GM23338 (cell line): Measurements from ENCODE around the gene MAP2K7. TPM values are rescaled to one million over a fixed set of nuclear protein-coding genes. Genes with fewer than 3 reads are reported as not detected.

Experiments used
- ATAC-seq: fragments of 200-7000 bp; cut with Tn5 transposase; 3 replicates; pipeline ENCODE4 v1.9.1; 2020
- DNase-seq: peaks from one replicate; pipeline ENCODE4 v3.0.0-alpha.2; 2015; ENCODE audit warnings: low spot score
- H2AFZ ChIP-seq: fragments of 200-600 bp; sonication (generic); 2 replicates; pipeline ENCODE4 v1.8.0; 2016; ENCODE audit warnings: antibody characterized with exemption, mild to moderate bottlenecking, moderate library complexity
- H3F3A ChIP-seq: fragments of 200-600 bp; sonication (generic); replicated peaks from 2 replicates; pipeline ENCODE4 v1.8.0; 2017; ENCODE audit warnings: antibody characterized with exemption, mixed run types, low read depth
- H3K27ac ChIP-seq: fragments of 200-600 bp; sonication (generic); 2 replicates; pipeline ENCODE4 v1.6.1; 2016; ENCODE audit warnings: low read depth
- H3K27me3 ChIP-seq: fragments of 200-600 bp; sonication (generic); 2 replicates; pipeline ENCODE4 v1.8.0; 2016; ENCODE audit warnings: mild to moderate bottlenecking, mixed run types, moderate library complexity; ENCODE audit not compliant: insufficient read depth
- H3K36me3 ChIP-seq: fragments of 200-600 bp; sonication (generic); 2 replicates; pipeline ENCODE4 v1.8.0; 2016; ENCODE audit warnings: mild to moderate bottlenecking; ENCODE audit not compliant: insufficient read depth
- H3K4me1 ChIP-seq: fragments of 200-600 bp; sonication (generic); 2 replicates; pipeline ENCODE4 v1.8.0; 2016; ENCODE audit warnings: mild to moderate bottlenecking, moderate library complexity; ENCODE audit not compliant: insufficient read depth
- H3K4me2 ChIP-seq: fragments of 200-600 bp; sonication (generic); 2 replicates; pipeline ENCODE4 v1.7.1; 2017; ENCODE audit warnings: mixed run types
- H3K4me3 ChIP-seq: fragments of 200-600 bp; sonication (generic); 2 replicates; pipeline ENCODE4 v1.6.1; 2016; ENCODE audit warnings: mixed run types
- H3K79me2 ChIP-seq: fragments of 200-600 bp; sonication (generic); replicated peaks from 2 replicates; pipeline ENCODE4 v1.8.0; 2017; ENCODE audit warnings: mild to moderate bottlenecking; ENCODE audit not compliant: insufficient read depth
- H3K9me2 ChIP-seq: fragments of 200-600 bp; sonication (generic); 2 replicates; pipeline ENCODE4 v1.8.0; 2017; ENCODE audit not compliant: insufficient read depth
- H4K20me1 ChIP-seq: fragments of 200-600 bp; sonication (generic); replicated peaks from 2 replicates; pipeline ENCODE4 v1.8.0; 2017; ENCODE audit warnings: mild to moderate bottlenecking; ENCODE audit not compliant: insufficient read depth
- H3K27ac Mint-ChIP-seq: 2 replicates; pipeline ENCODE4 v1.8.0; 2020; ENCODE audit warnings: inconsistent platforms, mild to moderate bottlenecking, moderate library complexity, mixed read lengths
- H3K27me3 Mint-ChIP-seq: 3 replicates; pipeline ENCODE4 v1.8.0; 2022; ENCODE audit warnings: low read depth, mild to moderate bottlenecking, moderate library complexity, mixed read lengths, inconsistent platforms; ENCODE audit not compliant: insufficient read depth, poor library complexity
- H3K36me3 Mint-ChIP-seq: 3 replicates; pipeline ENCODE4 v1.8.0; 2021; ENCODE audit warnings: low read depth, mild to moderate bottlenecking, inconsistent platforms, moderate library complexity, mixed read lengths
- H3K4me1 Mint-ChIP-seq: 3 replicates; pipeline ENCODE4 v1.8.0; 2020; ENCODE audit warnings: mild to moderate bottlenecking, inconsistent platforms, mixed read lengths
- H3K4me3 Mint-ChIP-seq: 3 replicates; pipeline ENCODE4 v1.8.0; 2021; ENCODE audit warnings: moderate library complexity, mild to moderate bottlenecking, inconsistent platforms, mixed read lengths
- H3K9me3 Mint-ChIP-seq: 3 replicates; pipeline ENCODE4 v1.8.0; 2020; ENCODE audit warnings: moderate library complexity, mild to moderate bottlenecking, inconsistent platforms, mixed read lengths
- CREB1 ChIP-seq: fragments of 250-450 bp; sonication (Bioruptor Pico); IDR thresholded peaks from 2 replicates; pipeline ENCODE4 v1.5.0; 2020; ENCODE audit warnings: low read depth, mild to moderate bottlenecking, moderate library complexity
- EZH2phosphoT487 ChIP-seq: fragments of 200-600 bp; sonication (generic); IDR thresholded peaks from one replicate; pipeline ENCODE4 v1.8.1; 2018; ENCODE audit warnings: antibody characterized with exemption; ENCODE audit not compliant: unreplicated experiment
- JUNB ChIP-seq: IDR thresholded peaks from one replicate; pipeline ENCODE4 v1.6.1; 2016; ENCODE audit warnings: antibody characterized with exemption; ENCODE audit not compliant: unreplicated experiment
- POLR2AphosphoS5 ChIP-seq: IDR thresholded peaks from 2 replicates; pipeline ENCODE4 v1.6.1; 2016; ENCODE audit warnings: antibody characterized with exemption, low read depth
- ZNF331 ChIP-seq: fragments of 250-450 bp; sonication (Bioruptor Pico); IDR thresholded peaks from 2 replicates; pipeline ENCODE4 v1.5.0; 2020; ENCODE audit warnings: low read depth, mild to moderate bottlenecking, moderate library complexity
- polyA plus RNA-seq: library from polyadenylated mRNA; unstranded; fragments of >200 nt; fragmentation: Nextera tagmentation; extraction: Ambion mirVana; gene quantifications from 2 replicates; pipeline ENCODE4 v1.2.1, GENCODE V29; 2016
- total RNA-seq: library from RNA; depleted of rRNA; stranded (reverse); fragments of >200 nt; shearing (Covaris generic); gene quantifications from 2 replicates; pipeline ENCODE4 v1.2.3, GENCODE V29; 2014
- TF ChIP-seq, protein P1 (sequence below): fragments of 250-450 bp; sonication (Bioruptor Pico); IDR thresholded peaks from 2 replicates; pipeline ENCODE4 v1.5.0; 2020; ENCODE audit warnings: mild to moderate bottlenecking, moderate library complexity
- TF ChIP-seq, protein P2 (sequence below): IDR thresholded peaks from one replicate; pipeline ENCODE4 v1.6.1; 2018; ENCODE audit warnings: antibody characterized with exemption; ENCODE audit not compliant: unreplicated experiment
- TF ChIP-seq, protein P3 (sequence below), 2 experiments: fragments of 200-600 bp in 1 of 2; sonication (generic) in 1 of 2; conservative IDR thresholded peaks; 2 replicates each; pipeline versions ENCODE4 v1.5.1 to v1.6.1; 2016 to 2017; ENCODE audit warnings: antibody characterized with exemption in 2 of 2, low read depth in 2 of 2, mild to moderate bottlenecking in 2 of 2, moderate library complexity in 1 of 2

Gene MAP2K7
- total and polyA plus RNA-seq, 2 experiments from 2014 or later, result 11.3 to 22.6 TPM

DNA sequence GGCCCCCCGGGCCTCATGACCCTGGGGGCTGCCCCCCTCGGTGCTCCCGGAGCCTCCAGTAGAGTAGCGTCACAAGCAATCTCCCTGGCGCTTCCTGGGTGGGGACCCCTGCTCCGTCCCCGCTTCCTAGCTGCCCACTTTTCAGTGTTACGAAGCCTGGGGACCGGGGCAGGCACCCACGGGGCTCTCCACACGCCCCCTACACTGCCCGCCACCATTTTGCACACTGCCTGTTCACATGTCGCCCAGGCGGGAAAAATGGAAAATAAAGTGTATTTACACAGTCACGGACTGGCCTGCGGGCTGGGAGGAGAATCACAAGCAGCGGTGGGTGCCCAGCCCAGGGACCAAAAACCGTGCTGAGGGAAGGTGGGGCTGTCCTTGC lies 39.0 kb upstream of the MAP2K7 start (continued):
- TF ChIP-seq, protein P1, sequence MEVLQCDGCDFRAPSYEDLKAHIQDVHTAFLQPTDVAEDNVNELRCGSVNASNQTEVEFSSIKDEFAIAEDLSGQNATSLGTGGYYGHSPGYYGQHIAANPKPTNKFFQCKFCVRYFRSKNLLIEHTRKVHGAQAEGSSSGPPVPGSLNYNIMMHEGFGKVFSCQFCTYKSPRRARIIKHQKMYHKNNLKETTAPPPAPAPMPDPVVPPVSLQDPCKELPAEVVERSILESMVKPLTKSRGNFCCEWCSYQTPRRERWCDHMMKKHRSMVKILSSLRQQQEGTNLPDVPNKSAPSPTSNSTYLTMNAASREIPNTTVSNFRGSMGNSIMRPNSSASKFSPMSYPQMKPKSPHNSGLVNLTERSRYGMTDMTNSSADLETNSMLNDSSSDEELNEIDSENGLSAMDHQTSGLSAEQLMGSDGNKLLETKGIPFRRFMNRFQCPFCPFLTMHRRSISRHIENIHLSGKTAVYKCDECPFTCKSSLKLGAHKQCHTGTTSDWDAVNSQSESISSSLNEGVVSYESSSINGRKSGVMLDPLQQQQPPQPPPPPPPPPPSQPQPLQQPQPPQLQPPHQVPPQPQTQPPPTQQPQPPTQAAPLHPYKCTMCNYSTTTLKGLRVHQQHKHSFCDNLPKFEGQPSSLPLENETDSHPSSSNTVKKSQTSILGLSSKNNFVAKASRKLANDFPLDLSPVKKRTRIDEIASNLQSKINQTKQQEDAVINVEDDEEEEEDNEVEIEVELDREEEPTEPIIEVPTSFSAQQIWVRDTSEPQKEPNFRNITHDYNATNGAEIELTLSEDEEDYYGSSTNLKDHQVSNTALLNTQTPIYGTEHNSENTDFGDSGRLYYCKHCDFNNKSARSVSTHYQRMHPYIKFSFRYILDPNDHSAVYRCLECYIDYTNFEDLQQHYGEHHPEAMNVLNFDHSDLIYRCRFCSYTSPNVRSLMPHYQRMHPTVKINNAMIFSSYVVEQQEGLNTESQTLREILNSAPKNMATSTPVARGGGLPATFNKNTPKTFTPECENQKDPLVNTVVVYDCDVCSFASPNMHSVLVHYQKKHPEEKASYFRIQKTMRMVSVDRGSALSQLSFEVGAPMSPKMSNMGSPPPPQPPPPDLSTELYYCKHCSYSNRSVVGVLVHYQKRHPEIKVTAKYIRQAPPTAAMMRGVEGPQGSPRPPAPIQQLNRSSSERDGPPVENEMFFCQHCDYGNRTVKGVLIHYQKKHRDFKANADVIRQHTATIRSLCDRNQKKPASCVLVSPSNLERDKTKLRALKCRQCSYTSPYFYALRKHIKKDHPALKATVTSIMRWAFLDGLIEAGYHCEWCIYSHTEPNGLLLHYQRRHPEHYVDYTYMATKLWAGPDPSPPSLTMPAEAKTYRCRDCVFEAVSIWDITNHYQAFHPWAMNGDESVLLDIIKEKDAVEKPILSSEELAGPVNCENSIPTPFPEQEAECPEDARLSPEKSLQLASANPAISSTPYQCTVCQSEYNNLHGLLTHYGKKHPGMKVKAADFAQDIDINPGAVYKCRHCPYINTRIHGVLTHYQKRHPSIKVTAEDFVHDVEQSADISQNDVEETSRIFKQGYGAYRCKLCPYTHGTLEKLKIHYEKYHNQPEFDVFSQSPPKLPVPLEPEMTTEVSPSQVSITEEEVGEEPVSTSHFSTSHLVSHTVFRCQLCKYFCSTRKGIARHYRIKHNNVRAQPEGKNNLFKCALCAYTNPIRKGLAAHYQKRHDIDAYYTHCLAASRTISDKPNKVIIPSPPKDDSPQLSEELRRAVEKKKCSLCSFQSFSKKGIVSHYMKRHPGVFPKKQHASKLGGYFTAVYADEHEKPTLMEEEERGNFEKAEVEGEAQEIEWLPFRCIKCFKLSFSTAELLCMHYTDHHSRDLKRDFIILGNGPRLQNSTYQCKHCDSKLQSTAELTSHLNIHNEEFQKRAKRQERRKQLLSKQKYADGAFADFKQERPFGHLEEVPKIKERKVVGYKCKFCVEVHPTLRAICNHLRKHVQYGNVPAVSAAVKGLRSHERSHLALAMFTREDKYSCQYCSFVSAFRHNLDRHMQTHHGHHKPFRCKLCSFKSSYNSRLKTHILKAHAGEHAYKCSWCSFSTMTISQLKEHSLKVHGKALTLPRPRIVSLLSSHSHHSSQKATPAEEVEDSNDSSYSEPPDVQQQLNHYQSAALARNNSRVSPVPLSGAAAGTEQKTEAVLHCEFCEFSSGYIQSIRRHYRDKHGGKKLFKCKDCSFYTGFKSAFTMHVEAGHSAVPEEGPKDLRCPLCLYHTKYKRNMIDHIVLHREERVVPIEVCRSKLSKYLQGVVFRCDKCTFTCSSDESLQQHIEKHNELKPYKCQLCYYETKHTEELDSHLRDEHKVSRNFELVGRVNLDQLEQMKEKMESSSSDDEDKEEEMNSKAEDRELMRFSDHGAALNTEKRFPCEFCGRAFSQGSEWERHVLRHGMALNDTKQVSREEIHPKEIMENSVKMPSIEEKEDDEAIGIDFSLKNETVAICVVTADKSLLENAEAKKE (CRISPR knock-in tag), result no peak
- TF ChIP-seq, protein P2, sequence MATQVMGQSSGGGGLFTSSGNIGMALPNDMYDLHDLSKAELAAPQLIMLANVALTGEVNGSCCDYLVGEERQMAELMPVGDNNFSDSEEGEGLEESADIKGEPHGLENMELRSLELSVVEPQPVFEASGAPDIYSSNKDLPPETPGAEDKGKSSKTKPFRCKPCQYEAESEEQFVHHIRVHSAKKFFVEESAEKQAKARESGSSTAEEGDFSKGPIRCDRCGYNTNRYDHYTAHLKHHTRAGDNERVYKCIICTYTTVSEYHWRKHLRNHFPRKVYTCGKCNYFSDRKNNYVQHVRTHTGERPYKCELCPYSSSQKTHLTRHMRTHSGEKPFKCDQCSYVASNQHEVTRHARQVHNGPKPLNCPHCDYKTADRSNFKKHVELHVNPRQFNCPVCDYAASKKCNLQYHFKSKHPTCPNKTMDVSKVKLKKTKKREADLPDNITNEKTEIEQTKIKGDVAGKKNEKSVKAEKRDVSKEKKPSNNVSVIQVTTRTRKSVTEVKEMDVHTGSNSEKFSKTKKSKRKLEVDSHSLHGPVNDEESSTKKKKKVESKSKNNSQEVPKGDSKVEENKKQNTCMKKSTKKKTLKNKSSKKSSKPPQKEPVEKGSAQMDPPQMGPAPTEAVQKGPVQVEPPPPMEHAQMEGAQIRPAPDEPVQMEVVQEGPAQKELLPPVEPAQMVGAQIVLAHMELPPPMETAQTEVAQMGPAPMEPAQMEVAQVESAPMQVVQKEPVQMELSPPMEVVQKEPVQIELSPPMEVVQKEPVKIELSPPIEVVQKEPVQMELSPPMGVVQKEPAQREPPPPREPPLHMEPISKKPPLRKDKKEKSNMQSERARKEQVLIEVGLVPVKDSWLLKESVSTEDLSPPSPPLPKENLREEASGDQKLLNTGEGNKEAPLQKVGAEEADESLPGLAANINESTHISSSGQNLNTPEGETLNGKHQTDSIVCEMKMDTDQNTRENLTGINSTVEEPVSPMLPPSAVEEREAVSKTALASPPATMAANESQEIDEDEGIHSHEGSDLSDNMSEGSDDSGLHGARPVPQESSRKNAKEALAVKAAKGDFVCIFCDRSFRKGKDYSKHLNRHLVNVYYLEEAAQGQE, result no peak
- TF ChIP-seq CREB1, result no peak
- TF ChIP-seq JUNB, result no peak

DNA sequence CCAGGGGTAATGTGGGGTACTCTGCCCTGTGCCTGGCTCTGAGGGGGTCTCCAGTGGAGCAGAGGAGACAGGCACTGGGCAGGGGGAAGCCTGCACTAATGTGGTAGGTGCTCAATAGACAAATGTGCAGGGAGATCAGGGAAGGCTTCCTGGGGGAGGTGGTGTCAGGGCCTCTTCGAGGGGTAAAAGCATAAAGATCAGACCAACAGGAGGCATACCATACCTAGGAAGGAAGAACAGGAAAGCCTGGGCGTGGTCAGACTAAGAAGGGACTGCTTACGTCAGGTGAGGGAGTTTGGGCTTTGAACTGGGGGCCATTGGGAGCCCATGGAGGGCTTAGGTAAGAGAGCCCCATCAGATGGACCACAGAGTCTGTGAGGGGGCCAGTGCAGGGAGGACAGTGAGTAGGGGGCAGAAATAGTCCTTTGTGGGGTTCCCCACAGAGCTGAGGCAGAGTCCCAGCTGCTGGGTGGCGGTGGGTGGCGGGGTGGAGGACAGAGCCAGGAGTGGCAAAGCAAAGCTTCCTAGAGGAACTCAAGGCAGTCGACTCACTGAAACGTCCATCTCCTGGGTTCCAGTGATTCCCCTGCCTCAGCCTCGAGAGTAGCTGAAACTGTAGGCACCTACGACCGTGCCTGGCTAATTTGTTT lies 38.3 kb upstream of the MAP2K7 start:
- Histone ChIP-seq H3F3A (0 out of 2 replicates have a peak, but pooled peaks cover 8% of the 10 kb centered on the region), H3K4me3 (no peak overlapping the region), H3K36me3 (no peaks in the 10 kb centered on the region), H3K4me1 (peaks cover 32% of the 10 kb centered on the region), H2AFZ (no peak overlapping the region), H3K9me2 (no peaks in the 10 kb centered on the region), H3K4me2 (0 out of 2 replicates have a peak overlapping the region, but pooled peaks have one; percentile 5), H3K27me3 (peaks cover 67% of the 10 kb centered on the region), H3K79me2 (no peaks in the 10 kb centered on the region), H3K27ac (no peak overlapping the region), H4K20me1 (no peaks in the 10 kb centered on the region)
- peaks cover 57% of the 10 kb centered on the region for H3K27me3 Mint-ChIP-seq
- ATAC-seq (no peak), DNase-seq (peak; percentile 46)
- TF ChIP-seq ZNF331 (CRISPR knock-in tag), result no peak
- TF ChIP-seq, protein P3, sequence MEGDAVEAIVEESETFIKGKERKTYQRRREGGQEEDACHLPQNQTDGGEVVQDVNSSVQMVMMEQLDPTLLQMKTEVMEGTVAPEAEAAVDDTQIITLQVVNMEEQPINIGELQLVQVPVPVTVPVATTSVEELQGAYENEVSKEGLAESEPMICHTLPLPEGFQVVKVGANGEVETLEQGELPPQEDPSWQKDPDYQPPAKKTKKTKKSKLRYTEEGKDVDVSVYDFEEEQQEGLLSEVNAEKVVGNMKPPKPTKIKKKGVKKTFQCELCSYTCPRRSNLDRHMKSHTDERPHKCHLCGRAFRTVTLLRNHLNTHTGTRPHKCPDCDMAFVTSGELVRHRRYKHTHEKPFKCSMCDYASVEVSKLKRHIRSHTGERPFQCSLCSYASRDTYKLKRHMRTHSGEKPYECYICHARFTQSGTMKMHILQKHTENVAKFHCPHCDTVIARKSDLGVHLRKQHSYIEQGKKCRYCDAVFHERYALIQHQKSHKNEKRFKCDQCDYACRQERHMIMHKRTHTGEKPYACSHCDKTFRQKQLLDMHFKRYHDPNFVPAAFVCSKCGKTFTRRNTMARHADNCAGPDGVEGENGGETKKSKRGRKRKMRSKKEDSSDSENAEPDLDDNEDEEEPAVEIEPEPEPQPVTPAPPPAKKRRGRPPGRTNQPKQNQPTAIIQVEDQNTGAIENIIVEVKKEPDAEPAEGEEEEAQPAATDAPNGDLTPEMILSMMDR (conservative IDR thresholded peaks at IDR 0.05; ENCODE audit: low read depth in 2 of 2), result 0 out of 4 replicates have a peak, but pooled peaks of 1 of the 2 experiments have one; percentile 10
- TF ChIP-seq EZH2phosphoT487, result no peak
- TF ChIP-seq POLR2AphosphoS5, result no peak
- no peaks in the 10 kb centered on the region for H3K36me3 Mint-ChIP-seq
- H3K4me3 Mint-ChIP-seq, result no peak overlapping the region; the same call in 2 of the 3 replicates
- no peak overlapping the region for H3K27ac Mint-ChIP-seq
- peaks cover 21% of the 10 kb centered on the region for H3K4me1 Mint-ChIP-seq
- H3K9me3 Mint-ChIP-seq, result no peaks in the 10 kb centered on the region
